ENCODE results near the gene KCNRG. TPM values are rescaled to one million over a fixed set of nuclear protein-coding genes. Genes with fewer than 3 reads are reported as not detected.

Gene KCNRG
- total RNA-seq, 1 donor from 2014 or later: not detected

GRCh38 chr13:50069261-50069660 is 54.0 kb downstream of the KCNRG start:
- intact Hi-C loops (cut with DNase I): no loop called here
- no peak for DNase-seq (ENCODE audit: low spot score)

DNA sequence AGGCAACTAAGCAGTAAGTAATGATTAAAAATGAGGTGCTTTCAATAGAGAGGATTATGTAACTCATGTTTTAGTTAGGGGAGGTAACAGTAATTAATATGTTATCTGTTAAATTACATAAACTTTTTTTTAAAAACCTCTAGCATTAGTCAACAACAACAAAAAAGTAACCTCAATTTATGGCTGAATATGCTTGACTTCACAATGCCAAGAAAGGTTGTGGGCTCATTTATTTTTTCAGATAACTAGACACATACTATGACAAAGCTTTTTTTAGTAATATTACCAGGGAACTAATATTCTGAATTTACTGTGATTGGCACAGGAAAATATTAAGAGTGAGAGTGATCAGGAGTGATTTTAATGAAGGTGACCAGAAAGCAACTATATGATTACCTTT is 54.9 kb downstream of the KCNRG start:
- no peak for DNase-seq (ENCODE audit: low spot score)
- intact Hi-C loops (cut with DNase I): no loop called here

Small RNAs within 50 kb of the gene (microRNA-seq; reads per million reads assigned to microRNA genes)
- gene MIR15A: 11,203 reads per million, percentile 96 among the genes with 10 or more reads in this experiment
- 363 reads per million, percentile 76 among the genes with 10 or more reads in this experiment for gene MIR16-1
- 25.4 reads per million, percentile 40 among the genes with 10 or more reads in this experiment for gene MIR3613

Other genes starting within 250 kb of the KCNRG start
- gene KPNA3, start 222.8 kb upstream of the KCNRG start, total RNA-seq: 46.7 TPM
- gene SPRYD7, start 79.1 kb upstream of the KCNRG start, total RNA-seq: 13.0 TPM
- 19.2 TPM for gene TRIM13, start 18.4 kb upstream of the KCNRG start, total RNA-seq

Measured in cardiac septum (tissue), 1 donor.